ENCODE data around the gene STK10.

DNA sequence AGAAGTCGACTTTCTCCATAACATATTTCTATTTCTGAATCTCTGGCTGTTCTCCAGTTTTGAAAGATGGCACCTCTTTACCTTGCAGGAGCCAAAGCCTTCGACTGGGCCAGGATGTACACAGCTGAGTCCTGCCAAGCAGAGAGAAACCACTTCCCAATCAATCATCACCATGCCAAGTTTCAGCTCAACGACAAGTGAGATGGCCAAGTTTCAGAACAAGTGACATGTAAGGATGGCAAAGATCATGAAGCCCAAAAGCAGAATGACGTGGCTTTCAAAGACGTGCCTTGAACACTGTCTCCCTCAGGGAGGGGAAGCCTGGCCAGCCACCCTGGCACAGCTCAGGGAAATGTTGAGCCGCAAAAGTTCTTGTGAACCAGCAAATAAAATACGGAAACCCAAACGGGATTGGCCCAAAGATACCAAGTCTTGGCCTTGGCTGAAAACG, 17.7 kb downstream of the STK10 start:
- TF ChIP-seq GATA3 (IDR thresholded peaks at IDR 0.05; ENCODE audit: low read depth, low read length) = no peak
- TF ChIP-seq GATA2 (IDR thresholded peaks at IDR 0.05; ENCODE audit: low read depth, low read length) = no peak

All from SH-SY5Y (cell line).